Limb (tissue), 2 donors: Measurements from ENCODE around the gene LUC7L.
"Not testable (repeated sequence)": the region's sequence is repeated elsewhere in the genome, so short reads cannot be mapped to it uniquely, and the experiment has no call there.

Experiments
- DNase-seq, 2 donors: peaks; one replicate each; pipeline ENCODE4 v3.0.0-alpha.2; 2016; ENCODE audit errors: extremely low spot score in 2 of 2

LUC7L gene

DNA sequence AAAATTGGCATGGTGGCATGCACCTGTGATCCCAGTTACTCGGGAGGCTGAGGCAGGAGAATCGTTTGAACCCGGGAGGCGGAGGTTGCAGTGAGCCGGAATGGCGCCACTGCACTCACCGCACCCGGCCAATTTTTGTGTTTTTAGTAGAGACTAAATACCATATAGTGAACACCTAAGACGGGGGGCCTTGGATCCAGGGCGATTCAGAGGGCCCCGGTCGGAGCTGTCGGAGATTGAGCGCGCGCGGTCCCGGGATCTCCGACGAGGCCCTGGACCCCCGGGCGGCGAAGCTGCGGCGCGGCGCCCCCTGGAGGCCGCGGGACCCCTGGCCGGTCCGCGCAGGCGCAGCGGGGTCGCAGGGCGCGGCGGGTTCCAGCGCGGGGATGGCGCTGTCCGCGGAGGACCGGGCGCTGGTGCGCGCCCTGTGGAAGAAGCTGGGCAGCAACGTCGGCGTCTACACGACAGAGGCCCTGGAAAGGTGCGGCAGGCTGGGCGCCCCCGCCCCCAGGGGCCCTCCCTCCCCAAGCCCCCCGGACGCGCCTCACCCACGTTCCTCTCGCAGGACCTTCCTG lies 49.1 kb downstream of the LUC7L start, which contains the start of gene HBQ1:
TSS of gene HBQ1 (plus strand) at position 359 of the 575 bp plus-strand sequence. CDS start at position 387, 28 bp downstream.
- DNase-seq = peak in 1 of 2 donors; percentile 82

DNA sequence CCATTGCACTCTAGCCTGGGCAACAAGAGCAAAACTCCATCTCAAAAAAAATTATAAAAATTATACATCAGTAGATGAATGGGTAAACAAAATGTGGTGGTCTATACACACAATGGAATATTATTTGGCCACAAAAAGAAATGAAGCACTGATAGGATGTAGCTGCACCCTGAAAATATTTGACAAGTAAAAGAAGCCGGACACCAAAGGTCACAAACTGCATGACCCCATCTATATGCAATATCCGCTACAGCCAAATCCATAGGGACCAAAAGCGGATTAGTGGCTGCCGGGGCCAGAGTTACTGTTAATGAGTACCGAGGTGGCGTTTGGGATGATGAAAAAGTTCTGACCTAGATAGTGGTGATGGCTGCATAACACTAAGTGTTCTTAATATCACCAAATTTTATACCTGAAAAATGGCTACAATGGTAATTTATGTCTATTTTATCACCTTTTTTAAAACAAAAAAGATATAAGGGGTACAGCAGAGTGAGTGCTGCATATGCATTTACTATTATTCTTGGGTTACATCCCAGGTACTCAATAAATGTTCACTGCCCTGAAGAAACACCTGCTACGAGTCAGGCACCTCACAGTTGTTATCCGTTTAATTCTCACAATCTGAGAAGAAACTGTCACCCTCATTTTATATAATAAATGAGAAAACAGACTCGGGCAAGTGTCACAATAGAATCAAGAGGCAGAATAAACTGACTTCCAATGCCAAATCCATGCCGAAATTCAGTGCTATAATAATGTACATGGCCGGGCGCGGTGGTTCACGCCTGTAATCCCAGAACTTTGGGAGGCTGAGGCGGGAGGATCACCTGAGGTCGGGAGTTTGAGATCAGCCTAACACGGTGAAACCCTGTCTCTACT lies 49.8 kb downstream of the LUC7L start:
- no peak for DNase-seq

DNA sequence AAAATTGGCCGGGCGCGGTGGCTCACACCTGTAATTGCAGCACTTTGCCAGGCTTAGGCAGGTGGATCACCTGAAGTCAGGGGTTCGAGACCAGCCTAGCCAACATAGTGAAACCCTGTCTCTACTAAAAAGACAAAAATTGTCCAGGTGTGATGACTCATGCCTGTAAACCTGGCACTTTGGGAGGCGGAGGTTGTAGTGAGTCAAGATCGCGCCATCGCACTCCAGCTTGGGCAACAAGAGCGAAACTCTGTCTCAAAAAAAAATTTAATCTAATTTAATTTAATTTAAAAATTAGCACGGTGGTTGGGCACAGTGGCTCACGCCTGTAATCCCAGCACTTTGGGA lies 50.6 kb downstream of the LUC7L start:
- no peak for DNase-seq

DNA sequence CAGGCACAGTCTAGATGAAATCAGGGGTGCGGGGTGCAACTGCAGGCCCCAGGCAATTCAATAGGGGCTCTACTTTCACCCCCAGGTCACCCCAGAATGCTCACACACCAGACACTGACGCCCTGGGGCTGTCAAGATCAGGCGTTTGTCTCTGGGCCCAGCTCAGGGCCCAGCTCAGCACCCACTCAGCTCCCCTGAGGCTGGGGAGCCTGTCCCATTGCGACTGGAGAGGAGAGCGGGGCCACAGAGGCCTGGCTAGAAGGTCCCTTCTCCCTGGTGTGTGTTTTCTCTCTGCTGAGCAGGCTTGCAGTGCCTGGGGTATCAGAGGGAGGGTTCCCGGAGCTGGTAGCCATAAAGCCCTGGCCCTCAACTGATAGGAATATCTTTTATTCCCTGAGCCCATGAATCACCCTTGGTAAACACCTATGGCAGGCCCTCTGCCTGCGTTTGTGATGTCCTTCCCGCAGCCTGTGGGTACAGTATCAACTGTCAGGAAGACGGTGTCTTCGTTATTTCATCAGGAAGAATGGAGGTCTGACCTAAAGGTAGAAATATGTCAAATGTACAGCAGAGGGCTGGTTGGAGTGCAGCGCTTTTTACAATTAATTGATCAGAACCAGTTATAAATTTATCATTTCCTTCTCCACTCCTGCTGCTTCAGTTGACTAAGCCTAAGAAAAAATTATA lies 51.1 kb downstream of the LUC7L start:
- no peak for DNase-seq

DNA sequence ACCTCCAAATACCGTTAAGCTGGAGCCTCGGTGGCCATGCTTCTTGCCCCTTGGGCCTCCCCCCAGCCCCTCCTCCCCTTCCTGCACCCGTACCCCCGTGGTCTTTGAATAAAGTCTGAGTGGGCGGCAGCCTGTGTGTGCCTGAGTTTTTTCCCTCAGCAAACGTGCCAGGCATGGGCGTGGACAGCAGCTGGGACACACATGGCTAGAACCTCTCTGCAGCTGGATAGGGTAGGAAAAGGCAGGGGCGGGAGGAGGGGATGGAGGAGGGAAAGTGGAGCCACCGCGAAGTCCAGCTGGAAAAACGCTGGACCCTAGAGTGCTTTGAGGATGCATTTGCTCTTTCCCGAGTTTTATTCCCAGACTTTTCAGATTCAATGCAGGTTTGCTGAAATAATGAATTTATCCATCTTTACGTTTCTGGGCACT lies 51.8 kb downstream of the LUC7L start:
- peak; percentile 59 to 100 for DNase-seq

DNA sequence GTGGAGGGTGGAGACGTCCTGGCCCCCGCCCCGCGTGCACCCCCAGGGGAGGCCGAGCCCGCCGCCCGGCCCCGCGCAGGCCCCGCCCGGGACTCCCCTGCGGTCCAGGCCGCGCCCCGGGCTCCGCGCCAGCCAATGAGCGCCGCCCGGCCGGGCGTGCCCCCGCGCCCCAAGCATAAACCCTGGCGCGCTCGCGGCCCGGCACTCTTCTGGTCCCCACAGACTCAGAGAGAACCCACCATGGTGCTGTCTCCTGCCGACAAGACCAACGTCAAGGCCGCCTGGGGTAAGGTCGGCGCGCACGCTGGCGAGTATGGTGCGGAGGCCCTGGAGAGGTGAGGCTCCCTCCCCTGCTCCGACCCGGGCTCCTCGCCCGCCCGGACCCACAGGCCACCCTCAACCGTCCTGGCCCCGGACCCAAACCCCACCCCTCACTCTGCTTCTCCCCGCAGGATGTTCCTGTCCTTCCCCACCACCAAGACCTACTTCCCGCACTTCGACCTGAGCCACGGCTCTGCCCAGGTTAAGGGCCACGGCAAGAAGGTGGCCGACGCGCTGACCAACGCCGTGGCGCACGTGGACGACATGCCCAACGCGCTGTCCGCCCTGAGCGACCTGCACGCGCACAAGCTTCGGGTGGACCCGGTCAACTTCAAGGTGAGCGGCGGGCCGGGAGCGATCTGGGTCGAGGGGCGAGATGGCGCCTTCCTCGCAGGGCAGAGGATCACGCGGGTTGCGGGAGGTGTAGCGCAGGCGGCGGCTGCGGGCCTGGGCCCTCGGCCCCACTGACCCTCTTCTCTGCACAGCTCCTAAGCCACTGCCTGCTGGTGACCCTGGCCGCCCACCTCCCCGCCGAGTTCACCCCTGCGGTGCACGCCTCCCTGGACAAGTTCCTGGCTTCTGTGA lies 52.5 kb downstream of the LUC7L start, which contains the start of gene HBA1:
TSS of gene HBA1 (plus strand) at position 204 of the 906 bp plus-strand sequence. CDS start at position 241, 37 bp downstream.
- DNase-seq = not testable (repeated sequence)

DNA sequence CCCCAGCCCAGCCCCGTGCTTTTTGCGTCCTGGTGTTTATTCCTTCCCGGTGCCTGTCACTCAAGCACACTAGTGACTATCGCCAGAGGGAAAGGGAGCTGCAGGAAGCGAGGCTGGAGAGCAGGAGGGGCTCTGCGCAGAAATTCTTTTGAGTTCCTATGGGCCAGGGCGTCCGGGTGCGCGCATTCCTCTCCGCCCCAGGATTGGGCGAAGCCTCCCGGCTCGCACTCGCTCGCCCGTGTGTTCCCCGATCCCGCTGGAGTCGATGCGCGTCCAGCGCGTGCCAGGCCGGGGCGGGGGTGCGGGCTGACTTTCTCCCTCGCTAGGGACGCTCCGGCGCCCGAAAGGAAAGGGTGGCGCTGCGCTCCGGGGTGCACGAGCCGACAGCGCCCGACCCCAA lies 53.2 kb downstream of the LUC7L start:
- not testable (repeated sequence) for DNase-seq

DNA sequence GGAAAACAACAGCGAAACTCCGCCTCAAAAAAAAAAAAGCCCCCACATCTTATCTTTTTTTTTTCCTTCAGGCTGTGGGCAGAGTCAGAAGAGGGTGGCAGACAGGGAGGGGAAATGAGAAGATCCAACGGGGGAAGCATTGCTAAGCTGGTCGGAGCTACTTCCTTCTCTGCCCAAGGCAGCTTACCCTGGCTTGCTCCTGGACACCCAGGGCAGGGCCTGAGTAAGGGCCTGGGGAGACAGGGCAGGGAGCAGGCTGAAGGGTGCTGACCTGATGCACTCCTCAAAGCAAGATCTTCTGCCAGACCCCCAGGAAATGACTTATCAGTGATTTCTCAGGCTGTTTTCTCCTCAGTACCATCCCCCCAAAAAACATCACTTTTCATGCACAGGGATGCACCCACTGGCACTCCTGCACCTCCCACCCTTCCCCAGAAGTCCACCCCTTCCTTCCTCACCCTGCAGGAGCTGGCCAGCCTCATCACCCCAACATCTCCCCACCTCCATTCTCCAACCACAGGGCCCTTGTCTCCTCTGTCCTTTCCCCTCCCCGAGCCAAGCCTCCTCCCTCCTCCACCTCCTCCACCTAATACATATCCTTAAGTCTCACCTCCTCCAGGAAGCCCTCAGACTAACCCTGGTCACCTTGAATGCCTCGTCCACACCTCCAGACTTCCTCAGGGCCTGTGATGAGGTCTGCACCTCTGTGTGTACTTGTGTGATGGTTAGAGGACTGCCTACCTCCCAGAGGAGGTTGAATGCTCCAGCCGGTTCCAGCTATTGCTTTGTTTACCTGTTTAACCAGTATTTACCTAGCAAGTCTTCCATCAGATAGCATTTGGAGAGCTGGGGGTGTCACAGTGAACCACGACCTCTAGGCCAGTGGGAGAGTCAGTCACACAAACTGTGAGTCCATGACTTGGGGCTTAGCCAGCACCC lies 54.0 kb downstream of the LUC7L start:
- DNase-seq = no peak

DNA sequence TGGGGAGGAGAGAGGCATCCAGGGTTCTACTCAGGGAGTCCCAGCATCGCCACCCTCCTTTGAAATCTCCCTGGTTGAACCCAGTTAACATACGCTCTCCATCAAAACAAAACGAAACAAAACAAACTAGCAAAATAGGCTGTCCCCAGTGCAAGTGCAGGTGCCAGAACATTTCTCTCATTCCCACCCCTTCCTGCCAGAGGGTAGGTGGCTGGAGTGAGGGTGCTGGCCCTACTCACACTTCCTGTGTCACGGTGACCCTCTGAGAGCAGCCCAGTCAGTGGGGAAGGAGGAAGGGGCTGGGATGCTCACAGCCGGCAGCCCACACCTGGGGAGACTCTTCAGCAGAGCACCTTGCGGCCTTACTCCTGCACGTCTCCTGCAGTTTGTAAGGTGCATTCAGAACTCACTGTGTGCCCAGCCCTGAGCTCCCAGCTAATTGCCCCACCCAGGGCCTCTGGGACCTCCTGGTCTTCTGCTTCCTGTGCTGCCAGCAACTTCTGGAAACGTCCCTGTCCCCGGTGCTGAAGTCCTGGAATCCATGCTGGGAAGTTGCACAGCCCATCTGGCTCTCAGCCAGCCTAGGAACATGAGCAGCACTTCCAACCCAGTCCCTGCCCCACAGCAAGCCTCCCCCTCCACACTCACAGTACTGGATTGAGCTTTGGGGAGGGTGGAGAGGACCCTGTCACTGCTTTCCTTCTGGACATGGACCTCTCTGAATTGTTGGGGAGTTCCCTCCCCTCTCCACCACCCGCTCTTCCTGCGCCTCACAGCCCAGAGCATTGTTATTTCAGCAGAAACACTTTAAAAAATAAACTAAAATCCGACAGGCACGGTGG lies 55.1 kb downstream of the LUC7L start:
- DNase-seq = not testable (repeated sequence)

DNA sequence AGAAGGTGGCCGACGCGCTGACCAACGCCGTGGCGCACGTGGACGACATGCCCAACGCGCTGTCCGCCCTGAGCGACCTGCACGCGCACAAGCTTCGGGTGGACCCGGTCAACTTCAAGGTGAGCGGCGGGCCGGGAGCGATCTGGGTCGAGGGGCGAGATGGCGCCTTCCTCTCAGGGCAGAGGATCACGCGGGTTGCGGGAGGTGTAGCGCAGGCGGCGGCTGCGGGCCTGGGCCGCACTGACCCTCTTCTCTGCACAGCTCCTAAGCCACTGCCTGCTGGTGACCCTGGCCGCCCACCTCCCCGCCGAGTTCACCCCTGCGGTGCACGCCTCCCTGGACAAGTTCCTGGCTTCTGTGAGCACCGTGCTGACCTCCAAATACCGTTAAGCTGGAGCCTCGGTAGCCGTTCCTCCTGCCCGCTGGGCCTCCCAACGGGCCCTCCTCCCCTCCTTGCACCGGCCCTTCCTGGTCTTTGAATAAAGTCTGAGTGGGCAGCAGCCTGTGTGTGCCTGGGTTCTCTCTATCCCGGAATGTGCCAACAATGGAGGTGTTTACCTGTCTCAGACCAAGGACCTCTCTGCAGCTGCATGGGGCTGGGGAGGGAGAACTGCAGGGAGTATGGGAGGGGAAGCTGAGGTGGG lies 55.9 kb downstream of the LUC7L start:
- DNase-seq = not testable (repeated sequence)

DNA sequence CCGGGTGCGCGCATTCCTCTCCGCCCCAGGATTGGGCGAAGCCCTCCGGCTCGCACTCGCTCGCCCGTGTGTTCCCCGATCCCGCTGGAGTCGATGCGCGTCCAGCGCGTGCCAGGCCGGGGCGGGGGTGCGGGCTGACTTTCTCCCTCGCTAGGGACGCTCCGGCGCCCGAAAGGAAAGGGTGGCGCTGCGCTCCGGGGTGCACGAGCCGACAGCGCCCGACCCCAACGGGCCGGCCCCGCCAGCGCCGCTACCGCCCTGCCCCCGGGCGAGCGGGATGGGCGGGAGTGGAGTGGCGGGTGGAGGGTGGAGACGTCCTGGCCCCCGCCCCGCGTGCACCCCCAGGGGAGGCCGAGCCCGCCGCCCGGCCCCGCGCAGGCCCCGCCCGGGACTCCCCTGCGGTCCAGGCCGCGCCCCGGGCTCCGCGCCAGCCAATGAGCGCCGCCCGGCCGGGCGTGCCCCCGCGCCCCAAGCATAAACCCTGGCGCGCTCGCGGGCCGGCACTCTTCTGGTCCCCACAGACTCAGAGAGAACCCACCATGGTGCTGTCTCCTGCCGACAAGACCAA lies 56.8 kb downstream of the LUC7L start, which contains the start of gene HBA2:
TSS of gene HBA2 (plus strand) at position 503 of the 568 bp plus-strand sequence. CDS start at position 540, 37 bp downstream.
- not testable (repeated sequence) for DNase-seq

DNA sequence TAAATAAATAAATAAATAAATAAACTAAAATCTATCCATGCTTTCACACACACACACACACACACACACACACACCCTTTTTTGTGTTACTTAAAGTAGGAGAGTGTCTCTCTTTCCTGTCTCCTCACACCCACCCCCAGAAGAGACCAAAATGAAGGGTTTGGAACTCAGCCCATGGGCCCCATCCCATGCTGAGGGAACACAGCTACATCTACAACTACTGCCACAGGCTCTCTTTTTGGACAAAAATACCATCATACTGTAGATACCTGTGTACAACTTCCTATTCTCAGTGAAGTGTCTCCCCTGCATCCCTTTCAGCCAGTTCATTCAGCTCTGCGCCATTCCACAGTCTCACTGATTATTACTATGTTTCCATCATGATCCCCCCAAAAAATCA lies 58.5 kb downstream of the LUC7L start:
- DNase-seq = no peak

DNA sequence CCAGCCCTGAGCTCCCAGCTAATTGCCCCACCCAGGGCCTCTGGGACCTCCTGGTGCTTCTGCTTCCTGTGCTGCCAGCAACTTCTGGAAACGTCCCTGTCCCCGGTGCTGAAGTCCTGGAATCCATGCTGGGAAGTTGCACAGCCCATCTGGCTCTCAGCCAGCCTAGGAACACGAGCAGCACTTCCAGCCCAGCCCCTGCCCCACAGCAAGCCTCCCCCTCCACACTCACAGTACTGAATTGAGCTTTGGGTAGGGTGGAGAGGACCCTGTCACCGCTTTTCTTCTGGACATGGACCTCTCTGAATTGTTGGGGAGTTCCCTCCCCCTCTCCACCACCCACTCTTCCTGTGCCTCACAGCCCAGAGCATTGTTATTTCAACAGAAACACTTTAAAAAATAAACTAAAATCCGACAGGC lies 59.2 kb downstream of the LUC7L start:
- peak in 1 of 2 donors; percentile 58 for DNase-seq

DNA sequence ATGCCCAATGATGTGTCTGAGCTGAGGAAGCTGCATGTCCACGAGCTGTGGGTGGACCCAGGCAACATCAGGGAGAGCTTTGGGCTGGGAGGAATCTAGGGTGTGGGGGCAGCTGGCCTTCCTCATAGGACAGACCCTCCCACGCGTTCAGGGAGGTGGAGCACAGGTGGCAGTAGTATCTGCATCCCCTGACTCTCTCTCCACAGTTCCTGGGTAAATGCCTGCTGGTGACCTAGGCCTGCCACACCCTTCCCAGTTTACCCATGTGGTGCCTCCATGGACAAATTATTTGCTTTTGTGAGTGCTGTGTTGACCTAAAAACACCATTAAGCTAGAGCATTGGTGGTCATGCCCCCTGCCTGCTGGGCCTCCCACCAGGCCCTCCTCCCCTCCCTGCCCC lies 60.2 kb downstream of the LUC7L start:
- no peak for DNase-seq

DNA sequence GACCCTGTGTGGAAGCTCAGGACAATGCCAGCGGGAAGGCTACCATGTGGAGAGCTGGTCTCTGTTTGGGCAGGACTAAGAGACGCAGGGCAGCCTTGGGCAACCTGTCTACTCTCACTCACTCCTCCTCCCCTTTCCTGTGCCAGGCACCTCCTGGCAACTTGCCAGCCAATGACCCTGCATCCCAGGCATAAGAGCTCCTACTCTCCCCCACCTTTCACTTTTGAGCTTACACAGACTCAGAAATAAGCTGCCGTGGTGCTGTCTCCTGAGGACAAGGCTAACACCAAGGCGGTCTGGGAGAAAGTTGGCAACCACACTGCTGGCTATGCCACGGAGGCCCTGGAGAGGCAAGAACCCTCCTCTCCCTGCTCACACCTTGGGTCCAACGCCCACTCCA lies 60.8 kb downstream of the LUC7L start:
- no peak for DNase-seq

DNA sequence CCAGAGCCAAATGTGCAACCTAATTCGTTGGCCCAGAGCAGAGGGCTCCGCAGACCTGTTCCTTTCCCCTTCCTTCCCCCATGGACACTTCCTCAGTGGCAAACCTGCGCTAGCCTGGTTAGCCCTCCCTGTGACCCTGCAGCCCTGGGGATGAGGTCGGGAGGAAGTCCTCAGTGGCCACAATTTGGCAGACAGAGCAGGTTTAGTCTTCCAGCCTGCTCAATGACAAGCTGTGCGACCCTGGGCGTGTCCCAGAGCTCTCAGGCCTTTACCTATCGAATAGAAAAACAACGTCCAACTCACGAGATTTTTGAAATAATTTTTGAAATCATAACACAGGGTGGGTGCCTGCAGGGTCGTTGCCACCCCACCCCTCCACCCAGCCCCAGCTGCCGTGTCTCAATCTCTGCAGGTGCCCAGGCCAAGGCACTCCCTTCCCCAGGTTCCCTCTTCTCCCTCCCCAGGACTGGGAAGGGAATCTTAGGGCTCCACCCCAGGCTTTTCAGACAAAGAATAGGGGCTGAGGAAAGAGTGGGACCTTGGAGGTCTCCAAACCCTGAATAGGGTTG lies 62.0 kb downstream of the LUC7L start:
- DNase-seq = no peak

DNA sequence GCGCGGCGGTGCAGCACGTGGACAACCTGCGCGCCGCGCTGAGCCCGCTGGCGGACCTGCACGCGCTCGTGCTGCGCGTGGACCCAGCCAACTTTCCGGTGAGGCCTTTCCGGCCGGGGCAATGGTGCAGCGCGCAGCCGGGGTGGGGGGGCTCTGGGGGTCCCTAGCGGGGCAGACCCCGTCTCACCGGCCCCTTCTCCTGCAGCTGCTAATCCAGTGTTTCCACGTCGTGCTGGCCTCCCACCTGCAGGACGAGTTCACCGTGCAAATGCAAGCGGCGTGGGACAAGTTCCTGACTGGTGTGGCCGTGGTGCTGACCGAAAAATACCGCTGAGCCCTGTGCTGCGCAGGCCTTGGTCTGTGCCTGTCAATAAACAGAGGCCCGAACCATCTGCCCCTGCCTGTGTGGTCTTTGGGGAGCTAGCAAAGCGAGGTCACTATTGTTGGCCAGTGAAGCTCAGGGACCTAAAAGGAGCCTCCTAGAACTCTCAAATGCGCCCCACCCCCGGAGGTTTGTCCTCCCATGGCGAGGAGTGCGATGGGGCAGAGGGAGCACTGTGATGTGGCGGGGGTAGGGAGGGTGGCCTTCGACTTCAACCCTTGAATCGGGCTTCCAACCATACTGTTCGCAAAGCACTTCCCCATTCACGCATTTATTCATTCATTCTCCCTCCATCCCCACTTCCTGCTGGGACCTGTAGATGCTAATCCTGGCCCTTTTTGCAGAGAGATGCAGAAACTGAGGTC lies 62.7 kb downstream of the LUC7L start:
- DNase-seq = no peak
